ENCODE results near the gene ESYT2.

The ESYT2 gene

GRCh38 chr7:158723714-158724385, 105.5 kb downstream of the ESYT2 start:
- H3K9ac ChIP-seq (ENCODE audit: low read length in 2 of 2) = no peak overlapping the region
- H3K27me3 ChIP-seq (ENCODE audit: control insufficient read depth in 1 of 2, insufficient read depth in 2 of 2, low read length in 2 of 2) = no peaks in the 10 kb centered on the region
- no peak overlapping the region for H3K27ac ChIP-seq (ENCODE audit: low read length)
- no peaks in the 10 kb centered on the region for H3K9me3 ChIP-seq (ENCODE audit: control insufficient read depth in 2 of 2, low read length in 2 of 2)
- no peaks in the 10 kb centered on the region for H3K36me3 ChIP-seq (ENCODE audit: control insufficient read depth in 2 of 2, insufficient read depth in 2 of 2, low read length in 2 of 2)
- H3K4me1 ChIP-seq (ENCODE audit: control insufficient read depth, insufficient read depth, low read length) = no peaks in the 10 kb centered on the region
- H3K4me3 ChIP-seq (ENCODE audit: low read length in 2 of 2) = no peak overlapping the region

- Histone ChIP-seq H3K27me3 (ENCODE audit: control insufficient read depth in 1 of 2, insufficient read depth in 2 of 2, low read length in 2 of 2) (no peaks in the 10 kb centered on the region), H3K36me3 (ENCODE audit: control insufficient read depth in 2 of 2, insufficient read depth in 2 of 2, low read length in 2 of 2) (no peaks in the 10 kb centered on the region), H3K4me3 (ENCODE audit: low read length in 2 of 2) (no peak overlapping the region), H3K9ac (ENCODE audit: low read length in 2 of 2) (no peak overlapping the region), H3K27ac (ENCODE audit: low read length) (no peak overlapping the region), H3K4me1 (ENCODE audit: control insufficient read depth, insufficient read depth, low read length) (no peaks in the 10 kb centered on the region), H3K9me3 (ENCODE audit: control insufficient read depth in 2 of 2, low read length in 2 of 2) (no peaks in the 10 kb centered on the region)
Observed at GRCh38 chr7:158723266-158723665, 106.0 kb downstream of the ESYT2 start.

DNA sequence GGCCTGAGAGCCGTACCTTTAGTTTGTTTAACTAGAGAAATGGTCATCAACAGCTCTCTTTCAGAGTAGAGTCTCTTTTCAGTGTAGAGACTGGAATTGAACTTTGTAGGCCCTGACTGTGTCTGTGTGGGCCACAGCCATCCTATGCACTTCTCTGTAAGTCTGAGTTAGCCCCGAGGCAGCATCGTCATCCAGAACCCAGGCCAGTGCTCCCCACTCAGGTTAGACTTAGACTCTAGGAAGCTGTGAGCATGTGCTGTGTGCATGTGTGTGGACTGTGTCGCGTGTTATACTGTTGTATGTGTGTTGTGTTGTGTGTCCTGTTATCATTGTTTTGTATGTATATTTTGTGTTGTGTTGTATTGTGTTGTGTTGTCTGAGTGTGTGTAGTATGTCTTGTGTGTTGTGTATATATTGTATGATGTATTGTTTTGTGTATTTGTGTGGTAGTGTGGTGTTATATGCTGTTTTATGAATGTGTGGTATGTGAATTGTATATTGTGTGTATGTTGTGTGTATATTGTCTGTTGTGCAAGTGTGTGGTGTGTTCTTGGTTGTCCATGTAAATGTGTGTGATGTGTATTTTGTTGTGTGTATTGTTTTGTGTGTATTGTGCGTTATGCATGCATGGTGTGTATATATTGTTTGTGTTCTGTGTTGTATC, 106.6 kb downstream of the ESYT2 start:
- H3K9ac ChIP-seq (ENCODE audit: low read length in 2 of 2) = no peak overlapping the region
- no peaks in the 10 kb centered on the region for H3K36me3 ChIP-seq (ENCODE audit: control insufficient read depth in 2 of 2, insufficient read depth in 2 of 2, low read length in 2 of 2)
- no peak overlapping the region for H3K4me3 ChIP-seq (ENCODE audit: low read length in 2 of 2)
- H3K9me3 ChIP-seq (ENCODE audit: control insufficient read depth in 2 of 2, low read length in 2 of 2) = no peaks in the 10 kb centered on the region
- H3K4me1 ChIP-seq (ENCODE audit: control insufficient read depth, insufficient read depth, low read length) = no peaks in the 10 kb centered on the region
- H3K27ac ChIP-seq (ENCODE audit: low read length) = no peak overlapping the region
- no peaks in the 10 kb centered on the region for H3K27me3 ChIP-seq (ENCODE audit: control insufficient read depth in 1 of 2, insufficient read depth in 2 of 2, low read length in 2 of 2)

DNA sequence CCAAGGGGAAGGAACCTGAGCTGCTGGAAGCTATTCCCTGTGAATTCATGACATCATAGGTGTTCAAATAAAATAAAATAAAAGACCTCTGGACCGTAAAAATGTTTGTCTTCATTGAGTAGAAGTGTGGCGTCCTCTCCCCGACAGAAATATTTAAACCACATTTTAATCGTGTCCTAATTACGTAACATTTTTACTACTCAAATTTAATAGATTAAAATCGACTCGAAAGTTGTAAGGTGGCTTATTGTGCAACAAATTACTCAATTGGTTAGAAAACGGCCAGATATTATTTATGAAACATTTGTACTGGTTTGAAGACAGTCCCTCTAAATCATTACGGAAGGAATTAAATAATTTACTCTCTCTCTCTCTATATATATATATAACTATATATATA, 109.2 kb downstream of the ESYT2 start:
- no peak overlapping the region for H3K9ac ChIP-seq (ENCODE audit: low read length in 2 of 2)
- no peak overlapping the region for H3K27ac ChIP-seq (ENCODE audit: low read length)

GRCh38 chr7:158716802-158717201, 112.5 kb downstream of the ESYT2 start:
- Histone ChIP-seq H3K4me1 (ENCODE audit: control insufficient read depth, insufficient read depth, low read length) (no peaks in the 10 kb centered on the region), H3K27me3 (ENCODE audit: control insufficient read depth in 1 of 2, insufficient read depth in 2 of 2, low read length in 2 of 2) (no peaks in the 10 kb centered on the region), H3K27ac (ENCODE audit: low read length) (no peak overlapping the region), H3K9ac (ENCODE audit: low read length in 2 of 2) (no peak overlapping the region), H3K4me3 (ENCODE audit: low read length in 2 of 2) (no peak overlapping the region), H3K9me3 (ENCODE audit: control insufficient read depth in 2 of 2, low read length in 2 of 2) (no peaks in the 10 kb centered on the region), H3K36me3 (ENCODE audit: control insufficient read depth in 2 of 2, insufficient read depth in 2 of 2, low read length in 2 of 2) (no peaks in the 10 kb centered on the region)

More for the DNA sequence above, 109.2 kb downstream of the ESYT2 start:
- no peak overlapping the region for H3K4me3 ChIP-seq (ENCODE audit: low read length in 2 of 2)
- H3K4me1 ChIP-seq (ENCODE audit: control insufficient read depth, insufficient read depth, low read length) = no peaks in the 10 kb centered on the region
- H3K9me3 ChIP-seq (ENCODE audit: control insufficient read depth in 2 of 2, low read length in 2 of 2) = no peaks in the 10 kb centered on the region
- no peaks in the 10 kb centered on the region for H3K27me3 ChIP-seq (ENCODE audit: control insufficient read depth in 1 of 2, insufficient read depth in 2 of 2, low read length in 2 of 2)
- no peaks in the 10 kb centered on the region for H3K36me3 ChIP-seq (ENCODE audit: control insufficient read depth in 2 of 2, insufficient read depth in 2 of 2, low read length in 2 of 2)

DNA sequence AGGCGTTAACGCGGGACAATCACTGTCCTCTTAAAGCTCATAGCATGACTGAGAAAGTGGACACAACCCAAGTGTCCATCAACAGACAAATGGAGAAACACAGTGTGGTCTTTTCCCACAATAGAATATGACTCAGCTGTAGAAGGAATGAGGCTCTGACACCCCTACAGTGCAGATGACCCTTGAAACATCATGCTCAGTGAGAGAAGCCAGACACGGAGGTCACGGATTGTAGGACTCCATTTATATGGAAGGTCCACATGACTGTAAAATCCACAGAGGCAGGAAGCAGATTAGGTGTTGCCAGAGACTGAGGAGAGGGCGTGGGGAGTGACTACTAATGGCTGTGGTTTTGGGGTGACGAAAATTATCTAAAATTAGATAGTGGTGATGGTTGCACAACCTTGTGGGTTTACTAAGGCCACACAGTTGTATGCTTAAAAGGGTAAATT, 118.6 kb downstream of the ESYT2 start:
- no peak overlapping the region for H3K27ac ChIP-seq (ENCODE audit: low read length)
- H3K9me3 ChIP-seq (ENCODE audit: control insufficient read depth in 2 of 2, low read length in 2 of 2) = no peaks in the 10 kb centered on the region
- no peaks in the 10 kb centered on the region for H3K36me3 ChIP-seq (ENCODE audit: control insufficient read depth in 2 of 2, insufficient read depth in 2 of 2, low read length in 2 of 2)
- no peak overlapping the region for H3K9ac ChIP-seq (ENCODE audit: low read length in 2 of 2)
- no peaks in the 10 kb centered on the region for H3K27me3 ChIP-seq (ENCODE audit: control insufficient read depth in 1 of 2, insufficient read depth in 2 of 2, low read length in 2 of 2)
- H3K4me3 ChIP-seq (ENCODE audit: low read length in 2 of 2) = no peak overlapping the region
- peaks cover 2% of the 10 kb centered on the region for H3K4me1 ChIP-seq (ENCODE audit: control insufficient read depth, insufficient read depth, low read length)

GRCh38 chr7:158707610-158708009, 121.7 kb downstream of the ESYT2 start:
- Histone ChIP-seq H3K4me1 (ENCODE audit: control insufficient read depth, insufficient read depth, low read length) (peaks cover 18% of the 10 kb centered on the region), H3K4me3 (ENCODE audit: low read length in 2 of 2) (no peak overlapping the region), H3K9me3 (ENCODE audit: control insufficient read depth in 2 of 2, low read length in 2 of 2) (no peaks in the 10 kb centered on the region), H3K36me3 (ENCODE audit: control insufficient read depth in 2 of 2, insufficient read depth in 2 of 2, low read length in 2 of 2) (no peaks in the 10 kb centered on the region), H3K27me3 (ENCODE audit: control insufficient read depth in 1 of 2, insufficient read depth in 2 of 2, low read length in 2 of 2) (no peaks in the 10 kb centered on the region), H3K9ac (ENCODE audit: low read length in 2 of 2) (no peak overlapping the region), H3K27ac (ENCODE audit: low read length) (no peak overlapping the region)

DNA sequence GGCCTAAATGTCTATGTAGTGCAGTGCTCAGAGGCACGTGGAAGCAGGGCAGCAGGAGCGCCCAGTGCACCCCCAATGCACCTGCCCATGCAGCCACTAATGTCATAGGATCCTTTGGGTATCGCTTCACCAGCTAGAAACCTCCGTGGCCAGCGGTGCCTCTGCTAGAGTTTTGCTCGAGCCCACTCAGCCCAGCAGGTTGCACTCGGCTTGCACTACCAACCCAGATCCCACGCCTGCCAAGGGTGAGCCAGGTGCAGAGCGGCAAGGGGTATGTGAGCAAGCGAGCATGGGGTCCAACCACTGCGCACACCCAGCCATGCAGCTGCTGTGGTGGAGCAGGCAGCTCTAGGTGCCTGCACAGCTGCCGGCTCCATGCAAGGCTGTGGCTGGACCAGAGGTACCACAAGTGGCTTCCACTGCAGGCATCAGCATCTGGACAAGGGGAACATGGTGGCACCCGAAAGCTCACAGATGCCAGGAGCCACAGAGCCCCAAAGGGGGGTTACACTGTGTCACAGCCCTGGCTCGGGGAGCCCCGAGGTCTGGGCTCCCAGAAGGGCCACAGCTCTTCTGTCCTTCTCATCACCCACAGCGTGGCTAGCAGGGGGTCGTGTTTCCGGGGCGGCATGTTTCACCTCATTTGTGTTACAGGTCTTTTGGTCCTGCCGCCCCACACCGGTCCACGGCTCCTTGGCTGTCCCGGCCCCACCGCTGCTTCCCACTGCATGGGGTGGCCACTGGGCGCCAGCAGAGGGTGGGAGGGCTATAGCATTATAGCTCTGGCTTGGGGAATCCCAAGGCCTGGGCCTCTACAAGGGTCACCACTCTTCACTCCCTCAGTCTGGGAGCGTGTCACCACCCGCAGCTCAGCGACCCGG, 122.4 kb downstream of the ESYT2 start:
- H3K9ac ChIP-seq (ENCODE audit: low read length in 2 of 2) = no peak overlapping the region
- H3K4me3 ChIP-seq (ENCODE audit: low read length in 2 of 2) = no peak overlapping the region
- no peaks in the 10 kb centered on the region for H3K9me3 ChIP-seq (ENCODE audit: control insufficient read depth in 2 of 2, low read length in 2 of 2)
- no peak overlapping the region for H3K27ac ChIP-seq (ENCODE audit: low read length)
- peaks cover 18% of the 10 kb centered on the region for H3K4me1 ChIP-seq (ENCODE audit: control insufficient read depth, insufficient read depth, low read length)
- H3K36me3 ChIP-seq (ENCODE audit: control insufficient read depth in 2 of 2, insufficient read depth in 2 of 2, low read length in 2 of 2) = no peaks in the 10 kb centered on the region
- H3K27me3 ChIP-seq (ENCODE audit: control insufficient read depth in 1 of 2, insufficient read depth in 2 of 2, low read length in 2 of 2) = no peaks in the 10 kb centered on the region

DNA sequence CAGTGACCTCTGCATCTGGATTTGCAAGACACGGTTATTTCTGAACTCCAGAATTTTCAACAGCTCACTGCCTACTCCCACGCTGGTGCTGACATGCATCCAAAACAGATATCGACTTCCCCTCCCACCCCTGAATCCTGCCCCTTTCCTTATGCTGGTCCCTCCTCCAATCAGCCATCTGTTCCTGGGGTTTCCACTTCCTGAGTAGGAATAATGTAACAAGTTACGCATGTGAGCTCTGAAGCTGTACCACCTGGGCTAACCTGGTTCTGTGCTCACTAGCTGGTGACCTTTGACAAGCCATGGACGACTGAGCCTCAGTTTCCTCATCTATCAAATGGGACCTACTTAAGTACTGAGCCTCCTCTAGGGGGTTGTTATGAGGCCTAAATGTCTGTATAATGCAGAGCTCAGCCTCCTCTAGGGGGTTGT, 123.0 kb downstream of the ESYT2 start:
- no peak overlapping the region for H3K9ac ChIP-seq (ENCODE audit: low read length in 2 of 2)
- H3K27me3 ChIP-seq (ENCODE audit: control insufficient read depth in 1 of 2, insufficient read depth in 2 of 2, low read length in 2 of 2) = no peaks in the 10 kb centered on the region
- no peak overlapping the region for H3K27ac ChIP-seq (ENCODE audit: low read length)
- no peaks in the 10 kb centered on the region for H3K36me3 ChIP-seq (ENCODE audit: control insufficient read depth in 2 of 2, insufficient read depth in 2 of 2, low read length in 2 of 2)
- peaks cover 18% of the 10 kb centered on the region for H3K4me1 ChIP-seq (ENCODE audit: control insufficient read depth, insufficient read depth, low read length)
- H3K9me3 ChIP-seq (ENCODE audit: control insufficient read depth in 2 of 2, low read length in 2 of 2) = no peaks in the 10 kb centered on the region
- no peak overlapping the region for H3K4me3 ChIP-seq (ENCODE audit: low read length in 2 of 2)

- H3K27ac ChIP-seq (ENCODE audit: low read length) = peak overlapping the region; percentile 80
- no peaks in the 10 kb centered on the region for H3K36me3 ChIP-seq (ENCODE audit: control insufficient read depth in 2 of 2, insufficient read depth in 2 of 2, low read length in 2 of 2)
- H3K4me1 ChIP-seq (ENCODE audit: control insufficient read depth, insufficient read depth, low read length) = peaks cover 18% of the 10 kb centered on the region
- H3K9ac ChIP-seq (ENCODE audit: low read length in 2 of 2) = peak overlapping the region; percentile 78 to 79
- peak overlapping the region; percentile 77 to 83 for H3K4me3 ChIP-seq (ENCODE audit: low read length in 2 of 2)
- no peaks in the 10 kb centered on the region for H3K9me3 ChIP-seq (ENCODE audit: control insufficient read depth in 2 of 2, low read length in 2 of 2)
- H3K27me3 ChIP-seq (ENCODE audit: control insufficient read depth in 1 of 2, insufficient read depth in 2 of 2, low read length in 2 of 2) = no peaks in the 10 kb centered on the region
Observed at GRCh38 chr7:158705234-158705850, 124.0 kb downstream of the ESYT2 start.
